ENCODE measurements around the gene KCNJ14.
A peak's percentile ranks its signal among the peaks of the same experiment; 100 is the strongest.
"Not testable (repeated sequence)": the region's sequence is repeated elsewhere in the genome, so short reads cannot be mapped to it uniquely, and the experiment has no call there.

Gene KCNJ14

GRCh38 chr19:48480183-48480557 lies 24.8 kb downstream of the KCNJ14 start:
- peak overlapping the region; percentile 41 for H3K4me3 ChIP-seq (ENCODE audit: control insufficient read depth, low read depth, low read length)
- DNase-seq (ENCODE audit: low read depth), result no peak
- TF ChIP-seq, protein P1, sequence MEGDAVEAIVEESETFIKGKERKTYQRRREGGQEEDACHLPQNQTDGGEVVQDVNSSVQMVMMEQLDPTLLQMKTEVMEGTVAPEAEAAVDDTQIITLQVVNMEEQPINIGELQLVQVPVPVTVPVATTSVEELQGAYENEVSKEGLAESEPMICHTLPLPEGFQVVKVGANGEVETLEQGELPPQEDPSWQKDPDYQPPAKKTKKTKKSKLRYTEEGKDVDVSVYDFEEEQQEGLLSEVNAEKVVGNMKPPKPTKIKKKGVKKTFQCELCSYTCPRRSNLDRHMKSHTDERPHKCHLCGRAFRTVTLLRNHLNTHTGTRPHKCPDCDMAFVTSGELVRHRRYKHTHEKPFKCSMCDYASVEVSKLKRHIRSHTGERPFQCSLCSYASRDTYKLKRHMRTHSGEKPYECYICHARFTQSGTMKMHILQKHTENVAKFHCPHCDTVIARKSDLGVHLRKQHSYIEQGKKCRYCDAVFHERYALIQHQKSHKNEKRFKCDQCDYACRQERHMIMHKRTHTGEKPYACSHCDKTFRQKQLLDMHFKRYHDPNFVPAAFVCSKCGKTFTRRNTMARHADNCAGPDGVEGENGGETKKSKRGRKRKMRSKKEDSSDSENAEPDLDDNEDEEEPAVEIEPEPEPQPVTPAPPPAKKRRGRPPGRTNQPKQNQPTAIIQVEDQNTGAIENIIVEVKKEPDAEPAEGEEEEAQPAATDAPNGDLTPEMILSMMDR (IDR thresholded peaks at IDR 0.05; ENCODE audit: control insufficient read depth, insufficient read depth, low read depth, low read length, missing control alignments), result no peak

- H3K4me3 ChIP-seq (ENCODE audit: control insufficient read depth, low read depth, low read length), result peak overlapping the region; percentile 41
- no peak for DNase-seq (ENCODE audit: low read depth)
- TF ChIP-seq, protein P1 (IDR thresholded peaks at IDR 0.05; ENCODE audit: control insufficient read depth, insufficient read depth, low read depth, low read length, missing control alignments), result no peak
Observed at GRCh38 chr19:48480558-48481500, 25.5 kb downstream of the KCNJ14 start.

DNA sequence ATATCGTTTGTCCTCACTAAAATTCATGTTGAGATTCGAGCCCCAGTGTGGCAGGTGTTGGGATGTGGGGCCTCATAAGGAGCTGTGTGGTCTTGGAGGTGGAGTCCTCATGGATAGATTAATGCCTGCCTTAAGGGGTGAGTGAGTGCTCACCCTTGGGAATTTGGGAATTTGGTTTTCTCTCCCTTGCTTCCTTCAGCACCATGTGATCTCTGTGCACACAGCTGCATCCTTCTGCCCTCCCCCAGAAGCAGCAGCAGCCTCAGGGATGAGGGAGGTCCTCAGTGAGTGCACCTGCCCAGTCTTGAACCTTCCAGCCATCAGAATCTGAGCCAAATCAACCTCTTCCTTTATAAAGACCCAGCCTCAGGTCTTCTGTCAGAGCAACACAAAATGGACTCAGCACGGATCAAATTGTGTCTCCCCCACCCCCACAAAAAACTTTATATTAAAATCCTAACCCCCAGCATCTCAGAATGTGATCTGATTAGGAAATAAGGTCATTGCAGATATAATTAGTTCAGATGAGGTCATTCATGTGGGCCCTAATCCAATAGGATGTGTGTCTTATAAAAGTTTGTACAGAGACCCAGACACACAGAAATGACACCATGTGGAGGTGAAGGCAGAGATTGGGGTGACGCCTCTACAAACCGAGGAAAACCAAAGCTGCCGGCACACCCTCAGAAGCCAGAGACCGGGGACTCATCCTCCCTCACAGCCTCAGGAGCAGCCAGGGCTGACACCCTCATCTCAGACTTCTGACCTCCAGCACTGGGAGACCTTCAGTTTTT lies 26.7 kb downstream of the KCNJ14 start:
- TF ChIP-seq, protein P1 (IDR thresholded peaks at IDR 0.05; ENCODE audit: control insufficient read depth, insufficient read depth, low read depth, low read length, missing control alignments), result no peak
- H3K4me3 ChIP-seq (ENCODE audit: control insufficient read depth, low read depth, low read length), result no peak overlapping the region
- no peak for DNase-seq (ENCODE audit: low read depth)

GRCh38 chr19:48483301-48483700 lies 27.9 kb downstream of the KCNJ14 start:
- no peak overlapping the region for H3K4me3 ChIP-seq (ENCODE audit: control insufficient read depth, low read depth, low read length)
- DNase-seq (ENCODE audit: low read depth), result no peak
- TF ChIP-seq, protein P1 (IDR thresholded peaks at IDR 0.05; ENCODE audit: control insufficient read depth, insufficient read depth, low read depth, low read length, missing control alignments), result no peak

DNA sequence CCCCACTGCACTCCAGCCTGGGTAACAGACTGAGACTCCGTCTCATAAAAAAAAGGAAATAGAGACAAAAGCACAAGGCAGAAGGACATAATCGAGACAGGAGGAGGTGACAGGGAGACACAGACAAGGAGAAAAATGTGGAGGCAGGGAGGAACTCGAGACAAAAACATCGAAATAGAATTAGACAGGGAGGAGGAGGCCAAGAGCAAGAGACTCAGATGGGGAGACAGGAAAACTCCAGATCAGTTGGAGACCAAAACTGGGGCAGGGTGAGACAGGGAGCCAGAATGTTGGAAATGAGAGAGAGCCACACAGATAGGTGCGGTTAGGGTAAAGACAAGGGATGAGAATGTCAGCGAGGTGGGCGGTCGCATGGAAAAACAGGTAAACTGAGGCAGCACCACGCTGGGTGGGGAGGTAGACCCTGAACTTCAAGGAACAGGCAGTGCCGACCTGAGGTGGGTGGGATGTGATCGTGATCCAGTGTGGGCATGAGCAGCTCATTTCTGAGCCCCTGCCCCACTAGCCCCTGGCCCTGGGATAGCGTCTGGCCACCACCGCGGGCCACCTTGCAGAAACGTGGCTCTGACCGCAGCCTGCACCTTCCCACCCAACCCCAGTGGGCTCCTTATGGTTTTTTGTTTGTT lies 29.0 kb downstream of the KCNJ14 start:
- no peak for DNase-seq (ENCODE audit: low read depth)
- TF ChIP-seq, protein P1 (IDR thresholded peaks at IDR 0.05; ENCODE audit: control insufficient read depth, insufficient read depth, low read depth, low read length, missing control alignments), result no peak
- no peak overlapping the region for H3K4me3 ChIP-seq (ENCODE audit: control insufficient read depth, low read depth, low read length)

DNA sequence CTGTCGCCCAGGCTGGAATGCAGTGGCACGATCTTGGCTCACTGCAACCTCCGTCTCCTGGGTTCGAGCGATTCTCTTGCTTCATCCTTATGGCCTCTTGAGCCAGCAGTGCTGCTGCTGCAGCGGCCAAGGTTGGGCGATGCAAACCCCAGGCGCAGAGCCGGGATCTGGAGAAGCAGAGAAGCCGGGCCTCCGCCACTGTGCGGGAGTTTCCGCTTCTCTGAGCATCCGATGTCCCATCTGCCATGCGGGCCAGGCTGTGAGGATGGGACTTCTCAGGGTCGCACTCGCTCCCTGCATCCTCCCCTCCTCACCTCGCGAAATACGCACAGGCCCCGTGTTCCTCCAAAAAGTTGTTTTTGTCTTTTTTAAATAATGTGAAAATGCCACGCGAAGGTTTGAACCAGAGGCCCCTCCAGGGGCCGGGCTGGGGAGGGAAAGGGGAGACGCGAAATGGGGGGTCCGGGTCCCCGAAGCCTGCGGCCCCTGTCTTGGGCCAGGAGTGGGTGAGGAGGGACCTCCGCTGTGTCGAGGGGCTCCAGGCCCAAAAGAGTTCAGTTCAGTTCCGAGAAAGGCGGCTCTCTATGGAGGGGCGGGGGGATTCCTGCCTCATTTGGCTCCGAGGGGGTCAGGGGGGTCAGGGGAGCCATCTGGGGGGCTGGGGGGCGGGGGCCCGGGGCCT lies 29.7 kb downstream of the KCNJ14 start:
- no peak overlapping the region for H3K4me3 ChIP-seq (ENCODE audit: control insufficient read depth, low read depth, low read length)
- TF ChIP-seq, protein P1 (IDR thresholded peaks at IDR 0.05; ENCODE audit: control insufficient read depth, insufficient read depth, low read depth, low read length, missing control alignments), result no peak
- no peak for DNase-seq (ENCODE audit: low read depth)

GRCh38 chr19:48486706-48487105 lies 31.3 kb downstream of the KCNJ14 start:
- H3K4me3 ChIP-seq (ENCODE audit: control insufficient read depth, low read depth, low read length); DNase-seq (ENCODE audit: low read depth): not testable (repeated sequence)
